G401 (cell line): ENCODE data around the gene AFF2. TPM values are rescaled to one million over a fixed set of nuclear protein-coding genes. Genes with fewer than 3 reads are reported as not detected.

Experiments used
- DNase-seq: peaks from one replicate; pipeline ENCODE4 v3.0.0-alpha.2; 2015; ENCODE audit warnings: low spot score
- in situ Hi-C: cut with HindIII; loops from 2 replicates; pipeline ENCODE4 v1.10.0; 2016; ENCODE audit warnings: low sequenced_read_pairs, mixed read lengths
- total RNA-seq: library from RNA; depleted of rRNA; stranded (reverse); fragments of >200 nt; shearing (Covaris generic); gene quantifications from 2 replicates; pipeline ENCODE4 v1.2.3, GENCODE V29; 2014

The AFF2 gene
- total RNA-seq, 1 experiment from 2014 or later: 0.58 TPM

DNA sequence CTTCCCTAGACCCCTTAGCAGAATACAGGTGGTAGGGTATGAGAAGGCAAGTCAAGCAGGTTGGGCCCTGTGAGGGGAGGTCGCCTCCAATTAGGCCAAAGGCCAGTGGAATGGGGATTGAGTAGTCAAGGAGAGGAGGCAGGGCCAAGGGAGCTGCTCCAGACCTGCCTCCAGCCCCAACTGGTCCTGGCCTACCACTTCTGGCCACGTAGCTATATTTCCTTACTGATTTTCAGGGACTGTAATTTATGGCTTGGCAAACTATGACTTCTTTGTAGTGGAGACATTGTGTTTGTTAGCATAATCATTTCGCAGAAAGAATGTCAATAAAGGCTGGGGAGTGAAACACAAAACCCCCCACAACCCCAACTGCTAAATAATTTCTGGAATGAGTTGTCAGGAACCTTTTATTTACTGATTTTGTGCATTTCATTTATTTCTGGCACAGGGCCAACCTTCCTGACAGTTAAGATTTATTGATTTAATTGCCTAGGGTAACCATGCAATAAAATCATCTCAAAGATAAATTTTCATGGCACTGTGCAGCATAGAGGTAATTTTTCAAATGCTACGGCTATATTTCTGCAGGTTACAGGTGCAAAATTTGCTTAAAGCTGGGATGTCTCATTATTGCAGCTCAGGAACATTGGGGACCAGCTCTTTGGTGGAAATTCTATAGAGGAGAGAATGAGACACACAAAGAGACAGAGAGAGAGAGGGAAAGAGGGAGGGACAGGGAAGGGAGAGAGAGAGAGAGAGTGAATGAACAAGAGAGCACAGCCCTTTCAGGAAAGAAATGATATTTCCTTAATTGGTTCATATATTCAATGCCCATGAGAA is 509.8 kb downstream of the AFF2 start:
- DNase-seq: no peak
- in situ Hi-C loops: no loop called here

DNA sequence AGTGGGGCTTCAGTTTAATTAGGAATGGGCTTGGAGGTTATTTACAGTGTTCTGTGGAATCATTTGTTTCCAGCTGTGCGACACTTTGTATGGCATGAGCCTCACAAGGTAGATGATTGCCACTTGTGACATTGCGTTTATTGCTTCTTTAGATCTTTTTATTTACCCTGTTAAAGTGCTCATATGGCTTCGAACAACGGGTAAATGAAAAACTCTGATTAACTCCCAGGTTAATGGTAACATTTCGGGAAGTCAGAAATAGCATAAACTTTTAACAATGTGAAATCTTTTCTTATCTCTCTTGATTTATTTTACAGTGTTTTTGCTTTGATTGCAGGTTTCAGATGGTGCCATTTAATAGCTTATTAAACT is 510.4 kb downstream of the AFF2 start:
- in situ Hi-C loops: no loop called here
- no peak for DNase-seq

DNA sequence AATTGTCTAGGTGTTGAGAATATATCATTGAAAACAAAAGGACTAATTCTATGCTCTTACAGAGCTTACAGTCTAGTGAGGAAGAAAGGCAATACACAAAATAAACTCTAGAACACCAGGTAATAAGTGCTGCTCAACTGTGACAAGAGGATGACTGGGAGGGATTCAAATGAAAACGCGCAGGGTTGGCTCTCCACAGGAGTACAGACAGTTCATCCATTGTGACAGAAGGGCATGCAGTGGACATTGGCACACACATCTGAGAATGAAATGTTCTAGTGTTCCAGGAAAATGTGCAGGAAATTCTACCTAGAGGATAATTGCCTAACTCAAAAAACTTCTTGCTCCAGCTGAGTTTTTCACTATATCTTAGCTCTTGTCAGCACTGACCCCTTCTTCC is 512.7 kb downstream of the AFF2 start:
- in situ Hi-C loops: no loop called here
- DNase-seq: peak; percentile 81

DNA sequence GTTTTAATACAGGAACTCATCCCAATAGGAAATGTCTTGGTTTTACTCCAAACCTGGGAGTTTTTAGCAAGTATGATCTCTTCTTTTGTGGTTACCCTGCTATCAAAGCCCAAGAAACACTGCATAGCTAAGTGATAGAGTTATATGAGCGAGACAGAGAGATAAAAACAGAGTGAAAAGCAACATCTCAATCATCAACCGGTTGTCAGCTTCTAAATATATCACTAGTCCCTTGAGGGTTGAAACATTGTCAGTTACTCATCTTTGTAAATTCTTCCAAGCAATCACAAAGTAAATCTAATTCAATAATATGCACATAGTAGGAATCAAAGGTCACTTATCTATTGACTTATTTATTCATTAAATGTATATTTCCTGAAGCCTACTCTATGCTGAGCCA is 520.7 kb downstream of the AFF2 start:
- in situ Hi-C loops: no loop called here
- DNase-seq: no peak

DNA sequence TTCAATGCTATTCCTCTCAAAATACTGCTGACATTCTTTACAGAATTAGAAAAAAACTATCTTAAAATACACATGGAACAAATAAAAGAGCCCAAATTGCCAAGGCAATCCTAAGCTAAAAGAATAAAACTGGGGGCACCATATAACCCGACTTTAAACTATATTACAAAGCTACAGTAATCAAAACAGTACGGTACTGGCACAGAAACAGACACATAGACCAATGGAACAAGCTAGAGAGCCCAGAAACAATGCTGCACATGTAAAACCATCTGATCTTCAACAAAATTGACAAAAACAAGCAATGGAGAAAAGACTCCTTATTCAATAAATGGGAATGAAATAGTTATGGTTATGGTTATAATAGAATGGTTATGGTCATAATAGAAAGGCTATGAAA is 522.1 kb downstream of the AFF2 start:
- in situ Hi-C loops: no loop called here

DNA sequence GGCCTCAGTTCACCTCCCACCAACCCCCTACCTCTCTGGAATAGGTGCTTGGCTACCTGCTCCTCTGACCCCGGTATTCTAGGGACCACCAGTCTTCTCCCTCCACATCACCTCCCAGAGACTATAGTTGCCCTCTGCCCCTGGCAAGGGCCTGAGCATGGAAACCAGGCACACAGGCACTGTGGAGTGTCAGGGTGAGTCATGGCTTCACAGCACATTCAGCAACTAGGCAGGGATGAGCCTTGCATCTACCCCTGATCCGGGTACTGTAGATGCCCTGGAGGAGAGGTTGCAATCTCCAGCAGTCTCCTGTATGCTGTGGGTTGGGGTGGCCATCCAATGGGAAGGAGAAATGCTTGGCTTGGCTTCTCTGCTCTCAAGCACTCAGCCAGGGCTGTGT is 532.0 kb downstream of the AFF2 start:
- in situ Hi-C loops: no loop called here
- DNase-seq: no peak

More for the DNA sequence above, 522.1 kb downstream of the AFF2 start:
- DNase-seq: no peak

DNA sequence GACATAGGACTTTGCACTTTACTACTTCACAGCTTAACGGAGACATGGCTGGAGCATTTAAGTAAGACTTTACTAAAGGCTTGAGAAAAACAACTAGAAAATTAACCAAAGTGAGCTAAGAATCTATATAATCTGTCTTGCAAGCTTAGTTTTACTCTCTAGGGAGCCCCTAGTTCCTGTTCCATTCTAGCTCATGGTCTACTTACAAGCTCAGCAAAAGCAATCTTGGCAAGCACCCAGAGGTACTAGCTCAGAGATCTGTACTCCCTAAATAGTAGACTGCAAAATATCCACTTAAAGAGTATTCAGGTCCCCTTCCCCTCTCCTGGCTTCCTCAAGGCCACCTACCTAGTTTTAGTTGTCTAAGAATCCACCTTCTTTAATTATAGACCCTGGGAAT is 535.7 kb downstream of the AFF2 start:
- in situ Hi-C loops: no loop called here
- no peak for DNase-seq

DNA sequence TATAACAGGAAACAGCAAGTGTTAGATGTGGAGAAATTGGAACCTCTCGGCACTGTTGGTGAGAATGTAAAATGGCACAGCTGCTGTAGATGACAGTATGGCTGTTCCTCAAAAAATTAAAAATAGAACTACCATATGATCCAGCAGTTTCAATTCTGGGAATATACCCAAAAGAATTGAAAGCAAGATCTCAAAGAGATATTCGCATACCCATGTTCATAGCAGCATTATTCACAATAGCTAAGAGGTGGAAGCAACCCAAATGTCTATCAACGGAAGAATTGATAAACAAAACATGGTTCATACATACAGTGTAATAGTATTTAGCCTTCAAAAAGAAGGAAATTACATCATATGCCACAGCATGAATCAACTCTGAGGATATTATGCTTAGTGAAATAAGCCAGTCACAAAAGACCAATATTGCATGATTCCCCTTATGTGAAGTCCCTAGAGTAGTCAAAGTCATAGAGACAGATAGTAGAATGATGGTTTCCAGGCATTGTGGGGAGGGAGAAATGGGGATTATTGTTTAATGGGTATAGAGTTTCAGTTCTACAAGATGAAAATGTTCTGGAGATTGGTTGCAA is 537.0 kb downstream of the AFF2 start:
- DNase-seq: no peak
- in situ Hi-C loops: no loop called here

DNA sequence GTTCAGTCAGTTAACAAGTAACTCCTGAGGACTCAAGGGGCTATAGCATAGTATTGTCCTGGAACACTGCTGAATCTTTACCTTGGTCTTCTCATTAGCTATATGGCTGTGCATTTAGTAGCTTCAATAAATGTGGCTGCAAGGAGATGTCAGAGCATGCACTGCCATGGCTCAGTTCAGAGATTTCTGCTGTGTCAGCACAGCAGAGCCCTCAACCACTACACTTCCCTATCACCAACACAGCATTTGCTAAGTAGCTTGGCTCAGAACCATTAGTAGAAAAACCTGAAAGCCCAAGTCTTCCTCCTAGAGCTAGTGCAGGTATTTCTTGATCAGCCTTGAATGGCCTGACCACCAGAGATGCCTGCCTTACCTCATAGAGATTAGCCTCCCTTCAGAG is 538.6 kb downstream of the AFF2 start:
- no peak for DNase-seq
- in situ Hi-C loops: no loop called here

DNA sequence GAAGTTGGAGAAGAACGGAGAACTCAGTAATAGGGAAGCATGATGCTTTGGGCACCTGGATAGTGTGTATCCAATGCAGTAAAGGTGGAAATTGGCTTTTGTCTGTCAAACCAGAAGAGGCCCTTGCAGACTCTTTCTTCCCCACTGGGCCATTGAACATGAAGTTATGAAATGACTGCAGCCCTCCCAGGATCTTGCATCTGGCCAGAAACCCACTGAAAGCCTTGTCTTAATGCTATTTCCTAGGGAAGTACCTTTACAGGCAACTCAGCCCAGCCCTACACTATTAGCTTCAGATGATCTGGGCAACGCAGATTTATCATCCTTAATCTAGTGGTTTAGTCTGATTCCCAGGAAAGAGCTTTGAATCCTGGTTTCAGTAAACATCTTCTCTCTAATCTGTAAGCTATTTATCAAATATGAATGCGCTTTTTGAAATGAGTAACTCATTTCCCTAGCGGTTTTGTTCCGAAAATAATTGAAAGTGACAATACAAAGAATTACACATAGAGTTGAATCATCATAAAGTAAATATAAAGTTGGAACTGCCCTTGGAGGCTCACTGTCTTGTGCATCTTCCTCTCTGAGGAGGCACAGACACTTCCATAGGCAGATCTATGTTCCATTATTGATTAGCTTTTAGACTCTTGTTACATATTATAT is 540.6 kb downstream of the AFF2 start:
- in situ Hi-C loops: no loop called here
- DNase-seq: no peak

DNA sequence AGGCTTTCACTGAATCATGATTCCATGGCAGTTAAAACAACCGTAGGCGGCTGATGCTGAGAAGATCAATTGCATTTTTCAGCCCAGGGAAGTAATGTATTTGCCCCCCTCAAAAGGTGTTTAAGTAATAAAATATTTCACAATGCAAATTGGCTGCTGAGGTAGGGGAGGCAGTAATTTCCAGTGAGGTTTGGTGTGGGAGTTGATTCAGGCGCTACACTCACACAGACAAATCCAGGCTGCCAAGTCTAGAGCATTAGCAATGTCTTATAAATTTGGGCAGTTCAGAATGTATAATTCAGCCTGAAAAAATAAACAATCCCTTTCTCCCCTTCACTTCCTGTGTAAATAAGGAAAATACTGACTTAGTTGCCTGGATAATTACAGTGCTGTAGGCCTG is 543.0 kb downstream of the AFF2 start:
- in situ Hi-C loops: no loop called here
- DNase-seq: no peak

DNA sequence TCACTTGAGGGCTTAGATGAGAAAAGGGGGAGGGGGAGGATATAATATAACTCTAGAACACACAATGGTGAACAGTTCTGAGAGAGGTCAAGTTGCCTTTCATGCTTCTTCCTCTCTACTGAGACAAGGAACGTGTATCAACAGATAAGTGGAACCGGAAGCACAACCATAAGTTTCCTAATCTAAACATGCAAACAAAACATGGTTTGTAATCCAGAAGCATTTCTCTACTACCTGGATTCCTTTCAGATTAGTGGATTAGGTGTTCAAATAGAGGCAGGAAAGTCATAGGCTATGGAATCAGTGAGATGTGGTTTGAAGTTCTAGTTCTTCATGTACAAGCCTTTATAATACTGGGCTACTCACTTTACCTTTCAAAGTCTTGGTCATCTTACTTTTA is 544.1 kb downstream of the AFF2 start:
- in situ Hi-C loops: no loop called here
- DNase-seq: no peak

DNA sequence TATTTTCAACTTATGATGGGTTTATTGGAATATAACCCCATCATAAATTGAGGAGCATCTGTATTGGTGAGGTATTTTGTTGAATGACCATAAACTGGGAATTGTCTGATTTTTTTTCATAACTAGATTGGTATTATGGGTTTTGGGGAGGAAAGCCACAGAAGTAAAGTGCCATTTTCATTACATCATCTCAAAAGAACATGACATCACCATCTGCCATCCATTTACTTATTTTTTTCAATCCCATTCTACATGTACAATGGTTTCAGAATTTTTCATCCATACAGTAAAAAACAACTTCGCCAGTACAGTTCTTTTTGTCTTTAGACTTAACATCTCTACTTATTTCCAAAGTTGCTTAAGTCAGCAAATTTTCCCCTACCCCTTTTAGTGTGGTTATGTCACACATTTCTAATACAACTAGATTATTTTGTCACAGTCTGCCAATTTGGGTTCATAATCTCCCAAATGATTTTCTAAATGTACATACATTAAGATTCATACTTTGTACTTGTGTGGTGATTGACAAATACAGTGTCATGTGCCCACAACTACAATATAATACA is 545.3 kb downstream of the AFF2 start:
- in situ Hi-C loops: no loop called here
- DNase-seq: no peak
